GM12865 (cell line): ENCODE results near the gene SNUPN.
"Not testable (repeated sequence)": the region's sequence is repeated elsewhere in the genome, so short reads cannot be mapped to it uniquely, and the experiment has no call there.

Experiments
- DNase-seq: peaks from one replicate; pipeline ENCODE4 v3.0.0; 2010; ENCODE audit warnings: low read depth
- H3K4me3 ChIP-seq: 2 replicates; pipeline ENCODE4 v1.5.1; 2011; ENCODE audit warnings: mild to moderate bottlenecking, low read depth, low read length, control low read depth
- TF ChIP-seq, protein P1 (sequence below): IDR thresholded peaks from 2 replicates; pipeline ENCODE4 v1.5.1; 2011; ENCODE audit warnings: low read length, control low read depth, low read depth, inconsistent platforms; ENCODE audit not compliant: insufficient read depth; ENCODE audit errors: missing control alignments

Gene SNUPN

DNA sequence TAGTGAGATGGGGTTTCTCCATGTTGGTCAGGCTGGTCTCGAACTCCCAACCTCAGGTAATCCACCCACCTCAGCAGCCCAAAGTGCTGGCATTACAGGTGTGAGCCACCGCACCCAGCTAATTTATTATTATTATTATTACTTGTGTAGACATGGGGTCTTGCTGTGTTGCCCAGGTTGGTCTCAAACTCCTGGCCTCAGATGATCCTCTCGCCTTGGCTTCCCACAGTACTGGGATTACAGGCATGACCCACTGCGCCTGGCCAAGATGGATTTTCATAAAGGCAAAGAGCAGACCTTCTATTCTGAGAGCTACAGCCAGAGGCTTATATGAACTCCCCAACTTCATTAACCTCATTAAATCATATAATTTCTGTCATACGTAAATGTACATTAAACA lies 63.6 kb downstream of the SNUPN start:
- DNase-seq = no peak
- TF ChIP-seq, protein P1, sequence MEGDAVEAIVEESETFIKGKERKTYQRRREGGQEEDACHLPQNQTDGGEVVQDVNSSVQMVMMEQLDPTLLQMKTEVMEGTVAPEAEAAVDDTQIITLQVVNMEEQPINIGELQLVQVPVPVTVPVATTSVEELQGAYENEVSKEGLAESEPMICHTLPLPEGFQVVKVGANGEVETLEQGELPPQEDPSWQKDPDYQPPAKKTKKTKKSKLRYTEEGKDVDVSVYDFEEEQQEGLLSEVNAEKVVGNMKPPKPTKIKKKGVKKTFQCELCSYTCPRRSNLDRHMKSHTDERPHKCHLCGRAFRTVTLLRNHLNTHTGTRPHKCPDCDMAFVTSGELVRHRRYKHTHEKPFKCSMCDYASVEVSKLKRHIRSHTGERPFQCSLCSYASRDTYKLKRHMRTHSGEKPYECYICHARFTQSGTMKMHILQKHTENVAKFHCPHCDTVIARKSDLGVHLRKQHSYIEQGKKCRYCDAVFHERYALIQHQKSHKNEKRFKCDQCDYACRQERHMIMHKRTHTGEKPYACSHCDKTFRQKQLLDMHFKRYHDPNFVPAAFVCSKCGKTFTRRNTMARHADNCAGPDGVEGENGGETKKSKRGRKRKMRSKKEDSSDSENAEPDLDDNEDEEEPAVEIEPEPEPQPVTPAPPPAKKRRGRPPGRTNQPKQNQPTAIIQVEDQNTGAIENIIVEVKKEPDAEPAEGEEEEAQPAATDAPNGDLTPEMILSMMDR = no peak
- H3K4me3 ChIP-seq = no peak overlapping the region

DNA sequence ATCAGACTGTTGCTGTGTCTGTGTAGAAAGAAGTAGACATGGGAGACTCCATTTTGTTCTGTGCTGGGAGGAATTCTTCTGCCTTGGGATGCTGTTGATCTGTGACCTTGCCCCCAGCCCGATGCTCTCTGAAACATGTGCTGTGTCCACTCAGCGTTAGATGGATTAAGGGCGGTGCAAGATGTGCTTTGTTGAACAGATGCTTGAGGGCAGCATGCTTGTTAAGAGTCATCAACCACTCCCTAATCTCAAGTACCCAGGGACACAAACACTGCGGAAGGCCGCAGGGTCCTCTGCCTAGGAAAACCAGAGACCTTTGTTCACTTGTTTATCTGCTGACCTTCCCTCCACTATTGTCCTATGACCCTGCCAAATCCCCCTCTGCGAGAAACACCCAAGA lies 66.2 kb downstream of the SNUPN start:
- not testable (repeated sequence) for DNase-seq, H3K4me3 ChIP-seq

DNA sequence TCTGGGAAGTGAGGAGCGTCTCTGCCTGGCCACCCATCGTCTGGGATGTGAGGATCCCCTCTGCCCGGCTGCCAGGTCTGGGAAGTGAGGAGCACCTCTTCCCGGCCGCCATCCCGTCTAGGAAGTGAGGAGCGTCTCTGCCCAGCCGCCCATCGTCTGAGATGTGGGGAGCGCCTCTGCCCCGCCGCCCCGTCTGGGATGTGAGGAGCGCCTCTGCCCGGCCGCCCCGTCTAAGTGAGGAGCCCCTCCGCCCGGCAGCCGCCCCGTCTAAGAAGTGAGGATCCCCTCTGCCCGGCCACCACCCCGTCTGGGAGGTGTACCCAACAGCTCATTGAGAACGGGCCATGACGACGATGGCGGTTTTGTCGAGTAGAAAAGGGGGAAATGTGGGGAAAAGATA lies 66.6 kb downstream of the SNUPN start:
- DNase-seq, H3K4me3 ChIP-seq: not testable (repeated sequence)

DNA sequence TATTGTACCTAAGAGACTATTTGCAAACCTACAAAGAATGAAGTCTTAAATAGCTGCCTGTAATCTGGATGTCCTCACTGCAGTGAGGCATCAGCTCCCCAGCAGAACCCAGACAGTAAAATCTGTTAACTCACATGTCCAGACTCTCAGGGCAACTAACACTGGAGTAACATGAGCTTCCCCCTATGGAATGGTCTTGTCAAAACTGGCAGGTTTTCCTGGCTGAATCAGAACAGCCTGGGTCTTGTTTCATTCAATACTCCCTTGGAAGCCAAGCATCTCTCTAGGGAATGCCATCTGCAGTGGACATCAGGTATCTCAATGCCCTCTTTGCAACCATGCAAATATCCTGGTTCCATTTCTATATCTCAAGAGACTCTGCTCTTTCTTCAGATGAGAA lies 70.8 kb downstream of the SNUPN start:
- no peak overlapping the region for H3K4me3 ChIP-seq
- TF ChIP-seq, protein P1 = no peak
- DNase-seq = no peak

DNA sequence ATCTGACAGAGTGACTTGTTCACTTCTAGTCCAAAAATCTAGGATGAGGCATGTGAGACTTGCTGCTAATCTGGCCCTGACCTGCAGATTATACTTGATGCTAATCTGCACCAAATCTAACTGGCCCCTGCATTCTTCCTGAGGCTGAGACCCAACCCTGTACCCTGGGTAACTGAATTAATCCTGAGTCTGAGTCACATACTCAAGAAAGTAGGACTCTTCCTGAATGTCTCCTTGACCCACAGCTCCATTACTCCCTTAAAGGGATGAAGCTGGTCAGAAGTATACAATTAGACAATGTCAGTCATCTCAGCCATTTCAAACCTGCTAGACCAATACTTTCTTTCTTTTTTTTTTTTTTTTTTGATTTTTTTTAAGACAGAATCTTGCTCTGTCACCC lies 71.9 kb downstream of the SNUPN start:
- TF ChIP-seq, protein P1 = no peak
- DNase-seq = no peak
- H3K4me3 ChIP-seq = no peak overlapping the region

DNA sequence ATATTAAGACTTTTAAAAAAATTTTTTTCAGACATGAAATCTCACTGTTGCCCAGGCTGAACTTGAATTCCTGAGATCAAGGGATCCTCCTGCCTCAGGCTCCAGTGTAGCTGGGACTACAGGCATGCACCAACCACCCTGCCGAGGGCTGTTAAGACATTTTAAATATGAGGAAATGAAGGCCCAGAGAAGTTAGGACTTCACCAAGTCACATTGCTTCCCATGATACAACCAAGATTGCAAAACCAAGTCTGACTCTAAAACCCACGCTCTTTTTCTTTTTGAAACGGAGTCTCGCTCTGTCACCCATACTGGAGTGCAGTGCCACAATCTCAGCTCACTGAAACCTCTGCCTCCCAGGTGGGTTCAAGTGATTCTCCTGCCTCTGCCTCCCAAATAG lies 74.4 kb downstream of the SNUPN start:
- H3K4me3 ChIP-seq = no peak overlapping the region
- DNase-seq = no peak
- TF ChIP-seq, protein P1 = no peak
